NCI-H226 (cell line): ENCODE measurements around the gene MAP7D2.

Source experiments
- DNase-seq: peaks from one replicate; pipeline ENCODE4 v3.0.0-alpha.2; 2015

The MAP7D2 gene

GRCh38 chrX:20037186-20037585, 79.5 kb downstream of the MAP7D2 start:
- no peak for DNase-seq

- DNase-seq, result no peak
These were observed 84.5 kb downstream of the MAP7D2 start for GRCh38 chrX:20032201-20032600.

GRCh38 chrX:20029728-20030127, 87.0 kb downstream of the MAP7D2 start:
- no peak for DNase-seq

- no peak for DNase-seq
These were observed 88.1 kb downstream of the MAP7D2 start for GRCh38 chrX:20028588-20028987.

- peak; percentile 48 for DNase-seq
These were observed 90.4 kb downstream of the MAP7D2 start for GRCh38 chrX:20026278-20026677.

GRCh38 chrX:20019672-20020365, 96.9 kb downstream of the MAP7D2 start:
- no peak for DNase-seq

GRCh38 chrX:20016616-20016945, 100.1 kb downstream of the MAP7D2 start:
- no peak for DNase-seq

GRCh38 chrX:20015945-20016615, 100.6 kb downstream of the MAP7D2 start:
- no peak for DNase-seq

- DNase-seq, result no peak
These were observed 101.3 kb downstream of the MAP7D2 start for GRCh38 chrX:20015422-20015821.

- no peak for DNase-seq
These were observed 105.1 kb downstream of the MAP7D2 start for GRCh38 chrX:20011608-20012007.

GRCh38 chrX:20007962-20008622, 108.6 kb downstream of the MAP7D2 start:
- DNase-seq, result no peak

- DNase-seq, result no peak
These were observed 110.8 kb downstream of the MAP7D2 start for GRCh38 chrX:20005883-20006282.

- no peak for DNase-seq
These were observed 115.1 kb downstream of the MAP7D2 start for GRCh38 chrX:20001588-20001987.

GRCh38 chrX:19991350-19991718, 125.4 kb downstream of the MAP7D2 start:
- no peak for DNase-seq

GRCh38 chrX:19990556-19991349, 126.0 kb downstream of the MAP7D2 start, which contains the start of gene BCLAF3:
Gene BCLAF3 (minus strand): TSS chrX:19991061. CDS start chrX:19970264, 20,797 bp downstream.
- peak; percentile 77 for DNase-seq

GRCh38 chrX:19990151-19990555, 126.6 kb downstream of the MAP7D2 start:
- no peak for DNase-seq

GRCh38 chrX:19987856-19988255, 128.9 kb downstream of the MAP7D2 start:
- no peak for DNase-seq

GRCh38 chrX:19986531-19986930, 130.2 kb downstream of the MAP7D2 start:
- no peak for DNase-seq

GRCh38 chrX:19981947-19982346, 134.8 kb downstream of the MAP7D2 start:
- no peak for DNase-seq

GRCh38 chrX:19975845-19976244, 140.9 kb downstream of the MAP7D2 start:
- DNase-seq, result no peak

GRCh38 chrX:19972984-19973383, 143.7 kb downstream of the MAP7D2 start:
- no peak for DNase-seq

- no peak for DNase-seq
These were observed 148.4 kb downstream of the MAP7D2 start for GRCh38 chrX:19968276-19968675.

- DNase-seq, result no peak
These were observed 150.7 kb downstream of the MAP7D2 start for GRCh38 chrX:19966056-19966455.
